Activated T-cell treated with anti-CD3 and anti-CD28 coated beads, Interleukin-2, amount 50 U/mL, for 72 hours (primary cell): ENCODE data around the gene CISTR. TPM values are rescaled to one million over a fixed set of nuclear protein-coding genes. Genes with fewer than 3 reads are reported as not detected.
A peak's percentile ranks its signal among the peaks of the same experiment; 100 is the strongest.

ENCODE experiments used
- ATAC-seq, 2 donors: fragments of 150-1000 bp; cut with Tn5 transposase; replicated peaks in 1 of 2; 2 replicates each; pipeline ENCODE4 v1.10.0; 2021; ENCODE audit warnings: moderate library complexity in 2 of 2, mild to moderate bottlenecking in 1 of 2
- DNase-seq, 2 donors: peaks; one replicate each; pipeline ENCODE4 v3.0.0; 2021 to 2022; ENCODE audit warnings: mixed read lengths in 1 of 2
- H3K27ac Mint-ChIP-seq: one replicate; pipeline ENCODE4 v1.8.0; 2022; ENCODE audit warnings: mild to moderate bottlenecking, moderate library complexity, mixed read lengths
- H3K27me3 Mint-ChIP-seq: one replicate; pipeline ENCODE4 v1.8.0; 2022; ENCODE audit warnings: low read depth, mixed read lengths
- H3K36me3 Mint-ChIP-seq, 2 donors: one replicate each; pipeline ENCODE4 v1.8.0; 2022; ENCODE audit warnings: mixed read lengths in 2 of 2, mild to moderate bottlenecking in 1 of 2; ENCODE audit not compliant: insufficient read depth in 2 of 2
- H3K4me1 Mint-ChIP-seq: one replicate; pipeline ENCODE4 v1.8.0; 2022; ENCODE audit warnings: low read depth, mixed read lengths
- H3K4me3 Mint-ChIP-seq, 2 donors: one replicate each; pipeline ENCODE4 v1.8.0; 2022; ENCODE audit warnings: mild to moderate bottlenecking in 2 of 2, mixed read lengths in 2 of 2, moderate library complexity in 2 of 2
- H3K9me3 Mint-ChIP-seq, 2 donors: one replicate each; pipeline ENCODE4 v1.8.0; 2022; ENCODE audit warnings: mixed read lengths in 2 of 2
- total RNA-seq, 2 donors: library from RNA; stranded (reverse); gene quantifications; one replicate each; pipeline ENCODE4 v1.2.3, GENCODE V29; 2022

The CISTR gene
- total RNA-seq, 2 donors from 2014 or later, result not detected

GRCh38 chr12:53698948-53699677 is 52.7 kb downstream of the CISTR start:
- Mint-ChIP-seq H3K9me3 (no peaks in the 10 kb centered on the region), H3K4me1 (peaks cover 30% of the 10 kb centered on the region), H3K27ac (no peak overlapping the region), H3K27me3 (peaks cover 97% of the 10 kb centered on the region), H3K36me3 (peaks cover 0 to 2% of the 10 kb centered on the region in 2 donors), H3K4me3 (no peak overlapping the region)
- DNase-seq (no peak), ATAC-seq (no peak)

DNA sequence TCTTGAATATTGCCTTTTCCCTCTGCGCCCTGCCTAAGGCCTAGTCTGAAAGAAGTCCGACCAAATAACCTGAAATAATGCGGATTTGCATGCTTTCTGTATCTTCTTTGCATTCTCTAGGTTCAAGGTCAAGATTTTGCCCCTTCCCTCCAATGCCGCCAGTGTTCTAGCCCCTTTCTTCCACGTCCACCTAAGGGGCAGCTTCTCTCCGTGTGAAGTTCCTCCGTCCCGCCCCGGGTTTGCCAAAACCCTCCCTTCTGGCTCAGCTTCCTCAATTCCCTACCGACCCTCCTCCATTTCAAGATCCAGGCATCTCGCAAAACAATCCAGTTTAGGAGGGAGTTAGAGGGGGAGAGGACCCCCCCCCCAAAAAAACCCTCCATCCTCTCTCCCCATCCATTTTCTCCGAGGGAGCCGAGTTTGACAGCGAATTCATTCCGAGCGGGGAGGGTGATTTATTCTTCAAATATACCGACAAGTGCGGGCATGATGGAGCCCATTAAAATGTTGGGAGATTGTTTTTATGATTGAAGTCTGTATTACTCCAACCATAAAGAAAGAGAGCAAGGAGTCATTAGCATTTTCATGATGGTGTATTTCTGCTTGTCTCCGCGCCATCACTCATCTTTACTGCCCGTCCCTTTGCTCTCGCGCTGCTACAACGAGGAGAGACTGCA is 55.0 kb downstream of the CISTR start:
- H3K4me3 Mint-ChIP-seq, result peak overlapping the region; percentile 50 to 61
- H3K27me3 Mint-ChIP-seq, result peaks cover 89% of the 10 kb centered on the region
- DNase-seq (no peak), ATAC-seq (no peak)
- H3K36me3 Mint-ChIP-seq, result peaks cover 0 to 2% of the 10 kb centered on the region in 2 donors
- peaks cover 30% of the 10 kb centered on the region for H3K4me1 Mint-ChIP-seq
- no peak overlapping the region for H3K27ac Mint-ChIP-seq
- no peaks in the 10 kb centered on the region for H3K9me3 Mint-ChIP-seq

Other genes with a start within 250 kb of the CISTR start
- gene NPFF, start 244.5 kb downstream of the CISTR start, total RNA-seq, result 1 to 10 TPM in 1 of 2 donors, not detected in 1; 1.3 TPM
- gene ATF7, start 125.6 kb downstream of the CISTR start, total RNA-seq, result 10 to 100 TPM; 27.4 to 28.1 TPM
- gene ATP5MC2, start 75.9 kb downstream of the CISTR start, total RNA-seq, result 100 to 1,000 TPM; 349 to 440 TPM
- gene CALCOCO1, start 24.5 kb downstream of the CISTR start, total RNA-seq, result 10 to 100 TPM; 60.1 to 71.3 TPM
- gene HOXC13, start 186.9 kb upstream of the CISTR start, total RNA-seq, result not detected
- not detected for gene HOXC12, start 202.9 kb upstream of the CISTR start, total RNA-seq
- not detected for gene HOXC11, start 221.1 kb upstream of the CISTR start, total RNA-seq
- gene HOTAIR, start 223.0 kb upstream of the CISTR start, total RNA-seq, result not detected
- gene HOXC10, start 233.2 kb upstream of the CISTR start, total RNA-seq, result not detected
- not detected for gene HOXC9, start 248.2 kb upstream of the CISTR start, total RNA-seq